G401 (cell line): Measurements from ENCODE around the gene PIKFYVE. TPM values are rescaled to one million over a fixed set of nuclear protein-coding genes. Genes with fewer than 3 reads are reported as not detected.
A peak's percentile ranks its signal among the peaks of the same experiment; 100 is the strongest.
"Not testable (repeated sequence)": the region's sequence is repeated elsewhere in the genome, so short reads cannot be mapped to it uniquely, and the experiment has no call there.

ENCODE experiments used
- DNase-seq: peaks from one replicate; pipeline ENCODE4 v3.0.0-alpha.2; 2015; ENCODE audit warnings: low spot score
- in situ Hi-C: cut with HindIII; loops from 2 replicates; pipeline ENCODE4 v1.10.0; 2016; ENCODE audit warnings: low sequenced_read_pairs, mixed read lengths
- total RNA-seq: library from RNA; depleted of rRNA; stranded (reverse); fragments of >200 nt; shearing (Covaris generic); gene quantifications from 2 replicates; pipeline ENCODE4 v1.2.3, GENCODE V29; 2014; rRNA removed

Gene PIKFYVE
- total RNA-seq, 1 experiment from 2014 or later: 29.2 TPM

- in situ Hi-C loops: no loop called here
- no peak for DNase-seq
Measured at GRCh38 chr2:208389940-208390339, 123.9 kb downstream of the PIKFYVE start.

DNA sequence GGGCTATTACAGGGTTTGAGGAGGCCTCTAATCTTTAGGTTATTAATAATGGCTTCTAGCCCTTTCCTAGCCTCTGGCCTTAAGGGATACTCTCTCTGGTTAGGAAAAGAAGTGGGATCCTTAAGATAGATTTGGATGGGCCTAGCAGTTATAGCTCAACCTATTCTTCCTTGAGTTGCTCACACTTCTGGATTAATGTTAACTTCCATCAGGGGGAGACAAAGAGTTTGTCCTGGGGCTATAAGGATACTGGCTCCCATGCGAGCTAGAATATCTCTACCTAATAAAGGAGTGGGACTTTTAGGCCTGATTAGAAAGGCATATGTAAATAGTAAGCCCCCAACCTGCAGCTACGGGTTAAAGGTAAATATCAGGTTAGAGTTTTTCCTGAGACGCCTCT is 126.2 kb downstream of the PIKFYVE start:
- in situ Hi-C loops: no loop called here

DNA sequence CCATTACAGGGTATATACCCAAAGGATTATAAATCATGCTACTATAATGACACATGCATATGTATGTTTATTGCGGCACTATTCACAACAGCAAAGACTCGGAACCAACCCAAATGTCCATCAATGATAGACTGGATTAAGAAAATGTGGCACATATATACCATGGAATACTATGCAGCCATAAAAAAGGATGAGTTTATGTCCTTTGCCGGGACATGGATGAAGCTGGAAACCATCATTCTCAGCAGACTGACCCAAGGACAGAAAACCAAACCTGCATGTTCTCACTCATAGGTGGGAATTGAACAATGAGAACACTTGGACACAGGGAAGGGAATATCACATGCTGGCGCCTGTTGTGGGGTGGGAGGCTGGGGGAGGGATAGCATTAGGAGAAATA is 130.7 kb downstream of the PIKFYVE start:
- DNase-seq, in situ Hi-C loops: not testable (repeated sequence)

More for the DNA sequence above, 126.2 kb downstream of the PIKFYVE start:
- no peak for DNase-seq

DNA sequence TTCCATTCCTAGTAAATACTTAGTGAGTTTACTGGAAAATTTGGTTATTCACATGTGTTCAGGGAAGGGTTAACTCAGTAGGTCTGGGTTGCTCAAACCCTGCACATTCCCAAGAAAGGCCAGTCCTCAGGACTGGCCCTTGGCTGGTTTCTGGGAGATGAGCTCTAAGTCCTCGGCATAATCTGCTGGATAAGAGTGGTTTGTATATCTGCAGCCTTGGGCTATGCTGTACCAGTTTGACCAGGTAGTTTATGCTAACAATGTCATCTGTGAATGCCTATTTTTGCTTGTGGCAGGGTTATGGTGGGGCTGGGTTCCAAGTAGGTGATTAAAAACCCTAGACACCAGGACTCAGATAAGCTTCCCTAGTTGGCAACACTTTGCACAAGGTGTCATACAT is 133.1 kb downstream of the PIKFYVE start:
- in situ Hi-C loops: no loop called here
- no peak for DNase-seq

DNA sequence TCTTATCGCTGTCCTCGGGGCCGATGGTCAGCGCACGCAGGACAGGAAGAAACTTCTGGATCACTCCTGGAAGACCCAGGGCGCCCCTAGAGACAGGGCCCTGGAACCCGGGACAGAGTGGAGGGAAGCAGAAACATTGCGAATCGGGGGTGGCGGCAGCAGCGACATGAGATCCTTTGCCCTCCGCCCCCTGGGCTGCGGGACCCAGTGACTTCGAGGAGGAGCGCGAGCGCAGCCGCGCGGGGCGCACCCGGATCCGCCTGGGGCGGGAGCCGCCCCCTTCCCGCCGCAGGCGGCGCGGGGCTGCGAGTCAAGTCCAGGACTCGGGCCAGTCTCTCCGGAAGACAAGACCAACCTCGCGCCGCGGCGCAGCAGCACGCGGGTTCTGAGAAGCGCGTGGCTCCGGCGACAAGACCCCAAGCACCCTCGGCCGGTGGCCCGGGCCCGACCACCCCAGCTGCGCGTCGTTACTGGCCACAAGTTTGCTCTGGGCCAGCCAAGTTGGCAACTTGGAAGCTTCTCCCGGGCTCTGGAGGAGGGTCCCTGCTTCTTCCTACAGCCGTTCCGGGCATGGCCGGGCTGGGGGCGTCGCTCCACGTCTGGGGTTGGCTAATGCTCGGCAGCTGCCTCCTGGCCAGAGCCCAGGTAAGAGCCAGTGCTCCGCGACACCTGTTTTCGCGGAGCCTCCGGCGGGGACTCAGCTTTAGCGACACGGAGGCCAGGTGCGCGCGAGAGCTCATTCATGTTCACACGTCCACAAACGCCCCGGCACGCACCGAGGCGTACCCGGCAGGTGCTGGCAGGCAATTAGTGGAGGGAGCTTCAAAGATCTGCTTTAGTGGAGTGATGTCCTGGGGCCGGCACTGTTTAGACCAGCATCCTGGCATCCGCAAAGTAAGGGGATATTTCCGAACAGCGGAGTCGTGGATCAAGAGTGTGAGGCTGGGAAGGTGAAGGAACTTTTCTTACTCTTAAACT is 140.7 kb downstream of the PIKFYVE start, which contains the start of gene PTH2R:
Gene PTH2R, plus strand, starts transcription at position 319 of the 978 bp plus-strand sequence. Its CDS starts 252 bp downstream, at position 571.
- DNase-seq: no peak
- in situ Hi-C loops: no loop called here

DNA sequence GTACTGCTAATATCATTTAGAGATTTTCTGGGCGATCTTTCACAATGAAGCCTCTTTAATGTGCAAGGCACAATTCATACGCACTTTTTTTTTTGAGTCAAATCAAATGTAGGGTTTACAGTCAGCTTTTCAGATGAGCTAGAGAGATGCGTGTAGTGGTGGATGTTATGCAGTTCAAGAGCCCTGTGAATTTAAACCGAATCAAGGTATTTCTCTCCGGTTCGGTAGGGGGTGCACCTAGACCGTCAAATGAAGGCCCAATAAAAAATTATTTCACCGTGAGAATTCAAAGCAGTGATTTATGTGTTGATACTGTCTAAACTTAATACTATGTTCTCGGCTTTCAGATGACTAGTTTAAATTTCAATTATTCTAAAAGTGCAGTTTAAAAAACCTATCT is 141.6 kb downstream of the PIKFYVE start:
- DNase-seq: peak; percentile 7
- in situ Hi-C loops: no loop called here

Other genes starting within 250 kb of the PIKFYVE start
- gene PLEKHM3, start 240.7 kb upstream of the PIKFYVE start, total RNA-seq: 22.6 and 25.8 TPM in 2 replicates
- not detected in 2 replicates for gene CRYGD, start 141.7 kb upstream of the PIKFYVE start, total RNA-seq
- gene CRYGC, start 136.4 kb upstream of the PIKFYVE start, total RNA-seq: 7.2 and 9.0 TPM in 2 replicates
- gene CRYGB, start 120.1 kb upstream of the PIKFYVE start, total RNA-seq: not detected in 2 replicates
- not detected in 2 replicates for gene CRYGA, start 102.7 kb upstream of the PIKFYVE start, total RNA-seq
- gene C2orf80, start 76.2 kb upstream of the PIKFYVE start, total RNA-seq: 7.4 and 30.2 TPM in 2 replicates
- 440 and 536 TPM in 2 replicates for gene IDH1, start 11.2 kb upstream of the PIKFYVE start, total RNA-seq
- 0.54 TPM in 1 of 2 replicates, not detected in the other for gene PTH2R, start 140.5 kb downstream of the PIKFYVE start, total RNA-seq